ENCODE data around the gene GRWD1. TPM values are rescaled to one million over a fixed set of nuclear protein-coding genes. Genes with fewer than 3 reads are reported as not detected.

The GRWD1 gene
- total RNA-seq, 1 donor from 2014 or later, result 25.0 TPM

DNA sequence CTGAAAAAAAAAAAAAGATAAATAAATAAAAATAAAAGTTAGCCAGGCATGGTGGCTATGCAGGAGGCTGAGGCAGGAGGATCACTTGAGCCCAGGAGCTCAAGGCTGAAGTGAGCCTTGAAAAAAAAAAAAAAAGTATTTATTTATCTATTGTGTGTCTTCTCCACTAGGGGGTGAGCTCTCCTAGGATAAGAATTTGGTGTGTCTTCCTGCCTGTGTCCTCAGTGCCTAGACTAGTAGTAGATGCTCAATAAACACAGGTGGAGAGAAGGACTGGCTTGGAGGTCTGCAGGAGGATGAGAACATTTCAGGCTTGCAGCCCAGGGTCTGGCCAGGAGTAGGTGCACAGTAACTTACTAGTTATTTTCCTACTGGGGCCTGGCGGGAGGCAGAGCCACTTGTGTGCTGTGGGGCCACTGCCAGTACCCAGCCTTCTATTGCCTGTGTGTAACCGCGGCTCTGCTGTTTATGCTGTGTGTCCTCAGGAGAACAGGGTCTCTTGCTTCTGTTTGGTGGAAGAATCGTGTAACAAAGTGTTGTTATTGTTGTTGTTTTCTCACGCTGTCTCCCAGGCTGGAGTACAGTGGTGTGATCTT lies 60.5 kb downstream of the GRWD1 start:
- peaks cover 4% of the 10 kb centered on the region for H3K27me3 Mint-ChIP-seq (ENCODE audit: unreplicated experiment)
- TF ChIP-seq, protein P1, sequence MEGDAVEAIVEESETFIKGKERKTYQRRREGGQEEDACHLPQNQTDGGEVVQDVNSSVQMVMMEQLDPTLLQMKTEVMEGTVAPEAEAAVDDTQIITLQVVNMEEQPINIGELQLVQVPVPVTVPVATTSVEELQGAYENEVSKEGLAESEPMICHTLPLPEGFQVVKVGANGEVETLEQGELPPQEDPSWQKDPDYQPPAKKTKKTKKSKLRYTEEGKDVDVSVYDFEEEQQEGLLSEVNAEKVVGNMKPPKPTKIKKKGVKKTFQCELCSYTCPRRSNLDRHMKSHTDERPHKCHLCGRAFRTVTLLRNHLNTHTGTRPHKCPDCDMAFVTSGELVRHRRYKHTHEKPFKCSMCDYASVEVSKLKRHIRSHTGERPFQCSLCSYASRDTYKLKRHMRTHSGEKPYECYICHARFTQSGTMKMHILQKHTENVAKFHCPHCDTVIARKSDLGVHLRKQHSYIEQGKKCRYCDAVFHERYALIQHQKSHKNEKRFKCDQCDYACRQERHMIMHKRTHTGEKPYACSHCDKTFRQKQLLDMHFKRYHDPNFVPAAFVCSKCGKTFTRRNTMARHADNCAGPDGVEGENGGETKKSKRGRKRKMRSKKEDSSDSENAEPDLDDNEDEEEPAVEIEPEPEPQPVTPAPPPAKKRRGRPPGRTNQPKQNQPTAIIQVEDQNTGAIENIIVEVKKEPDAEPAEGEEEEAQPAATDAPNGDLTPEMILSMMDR (IDR thresholded peaks at IDR 0.05; ENCODE audit: partially characterized antibody, unreplicated experiment), result peak; percentile 66
- H3K9me3 Mint-ChIP-seq (ENCODE audit: unreplicated experiment), result no peaks in the 10 kb centered on the region
- H3K27ac Mint-ChIP-seq (ENCODE audit: unreplicated experiment), result no peak overlapping the region
- peaks cover 7% of the 10 kb centered on the region for H3K4me1 Mint-ChIP-seq (ENCODE audit: low read depth, unreplicated experiment)
- no peak overlapping the region for H3K4me3 Mint-ChIP-seq (ENCODE audit: unreplicated experiment)
- no peaks in the 10 kb centered on the region for H3K36me3 Mint-ChIP-seq (ENCODE audit: unreplicated experiment)
- DNase-seq, result no peak

Other genes starting within 250 kb of the GRWD1 start
- gene CARD8, start 190.1 kb upstream of the GRWD1 start, total RNA-seq (ENCODE audit: unreplicated experiment), result 41.9 TPM
- 3.7 TPM for gene ZNF114, start 175.9 kb upstream of the GRWD1 start, total RNA-seq (ENCODE audit: unreplicated experiment)
- 6.5 TPM for gene EMP3, start 120.4 kb upstream of the GRWD1 start, total RNA-seq (ENCODE audit: unreplicated experiment)
- gene TMEM143, start 82.0 kb upstream of the GRWD1 start, total RNA-seq (ENCODE audit: unreplicated experiment), result 11.9 TPM
- gene SYNGR4, start 81.6 kb upstream of the GRWD1 start, total RNA-seq (ENCODE audit: unreplicated experiment), result not detected
- 213 TPM for gene KDELR1, start 54.4 kb upstream of the GRWD1 start, total RNA-seq (ENCODE audit: unreplicated experiment)
- gene GRIN2D, start 52.3 kb upstream of the GRWD1 start, total RNA-seq (ENCODE audit: unreplicated experiment), result 21.7 TPM
- gene KCNJ14, start 9.6 kb downstream of the GRWD1 start, total RNA-seq (ENCODE audit: unreplicated experiment), result 1.0 TPM
- 233 TPM for gene CYTH2, start 23.4 kb downstream of the GRWD1 start, total RNA-seq (ENCODE audit: unreplicated experiment)
- 36.3 TPM for gene LMTK3, start 65.9 kb downstream of the GRWD1 start, total RNA-seq (ENCODE audit: unreplicated experiment)
- not detected for gene SULT2B1, start 106.2 kb downstream of the GRWD1 start, total RNA-seq (ENCODE audit: unreplicated experiment)
- not detected for gene SPACA4, start 160.8 kb downstream of the GRWD1 start, total RNA-seq (ENCODE audit: unreplicated experiment)
- gene FAM83E, start 169.1 kb downstream of the GRWD1 start, total RNA-seq (ENCODE audit: unreplicated experiment), result 1.5 TPM
- 1,011 TPM for gene RPL18, start 173.2 kb downstream of the GRWD1 start, total RNA-seq (ENCODE audit: unreplicated experiment)
- gene SPHK2, start 173.5 kb downstream of the GRWD1 start, total RNA-seq (ENCODE audit: unreplicated experiment), result 146 TPM
- gene DBP, start 191.4 kb downstream of the GRWD1 start, total RNA-seq (ENCODE audit: unreplicated experiment), result 2.9 TPM
- gene CA11, start 200.2 kb downstream of the GRWD1 start, total RNA-seq (ENCODE audit: unreplicated experiment), result 7.8 TPM
- gene NTN5, start 227.0 kb downstream of the GRWD1 start, total RNA-seq (ENCODE audit: unreplicated experiment), result 1.8 TPM
- 0.22 TPM for gene FUT2, start 250.0 kb downstream of the GRWD1 start, total RNA-seq (ENCODE audit: unreplicated experiment)

Measured in glutamatergic neuron (in vitro differentiated cells).